Neuronal stem cell (in vitro differentiated cells): ENCODE measurements around the gene PLEKHA5. TPM values are rescaled to one million over a fixed set of nuclear protein-coding genes. Genes with fewer than 3 reads are reported as not detected.

Experiments
- DNase-seq: peaks from one replicate; pipeline ENCODE4 v3.0.0-alpha.2; 2013; ENCODE audit warnings: low spot score
- H2AFZ ChIP-seq: one replicate; pipeline ENCODE4 v1.6.1; 2013; ENCODE audit warnings: mild to moderate bottlenecking, low read length, inconsistent platforms
- H2AK5ac ChIP-seq: 2 replicates; pipeline ENCODE4 v1.6.1; 2013; ENCODE audit warnings: low read depth, mild to moderate bottlenecking, inconsistent platforms, low read length, moderate library complexity, mixed read lengths
- H2BK120ac ChIP-seq: 2 replicates; pipeline ENCODE4 v1.6.1; 2013; ENCODE audit warnings: low read depth, mild to moderate bottlenecking, inconsistent platforms, low read length, moderate library complexity, mixed read lengths
- H2BK12ac ChIP-seq: one replicate; pipeline ENCODE4 v1.6.1; 2013; ENCODE audit warnings: low read length, inconsistent platforms
- H2BK15ac ChIP-seq: 2 replicates; pipeline ENCODE4 v1.6.1; 2013; ENCODE audit warnings: mild to moderate bottlenecking, low read length, inconsistent platforms, mixed read lengths
- H2BK5ac ChIP-seq: one replicate; pipeline ENCODE4 v1.6.1; 2013; ENCODE audit warnings: inconsistent platforms, mild to moderate bottlenecking, low read length, moderate library complexity
- H3K14ac ChIP-seq: one replicate; pipeline ENCODE4 v1.6.1; 2013; ENCODE audit warnings: low read length, inconsistent platforms
- H3K18ac ChIP-seq: 2 replicates; pipeline ENCODE4 v1.6.1; 2013; ENCODE audit warnings: low read length, inconsistent platforms
- H3K23ac ChIP-seq: 2 replicates; pipeline ENCODE4 v1.6.1; 2013; ENCODE audit warnings: low read depth, mild to moderate bottlenecking, mixed read lengths, low read length, inconsistent platforms; ENCODE audit not compliant: poor library complexity
- H3K27ac ChIP-seq: replicated peaks from 3 replicates; pipeline ENCODE4 v1.5.1; 2013; ENCODE audit warnings: low read length, inconsistent platforms
- H3K27me3 ChIP-seq, 3 experiments: 2 replicates each; pipeline ENCODE4 v1.6.1; 2013; ENCODE audit warnings: low read length in 3 of 3, mild to moderate bottlenecking in 2 of 3, inconsistent platforms in 1 of 3, low read depth in 1 of 3, mixed read lengths in 1 of 3, moderate library complexity in 1 of 3; ENCODE audit not compliant: control insufficient read depth in 3 of 3, insufficient read depth in 3 of 3
- H3K36me3 ChIP-seq, 2 donors: replicated peaks in 1 of 2; 2 replicates each; pipeline ENCODE4 v1.6.1; 2013; ENCODE audit warnings: low read length in 2 of 2; ENCODE audit not compliant: control insufficient read depth in 2 of 2, insufficient read depth in 2 of 2
- H3K4ac ChIP-seq: 2 replicates; pipeline ENCODE4 v1.6.1; 2013; ENCODE audit warnings: inconsistent platforms, mild to moderate bottlenecking, low read length, moderate library complexity
- H3K4me1 ChIP-seq, 2 donors: 1 replicate in 1 of 2; 2 replicates in 1 of 2; pipeline ENCODE4 v1.6.1; 2013; ENCODE audit warnings: low read length in 2 of 2, low read depth in 1 of 2; ENCODE audit not compliant: control insufficient read depth in 2 of 2, insufficient read depth in 1 of 2
- H3K4me2 ChIP-seq: one replicate; pipeline ENCODE4 v1.6.1; 2013; ENCODE audit warnings: mild to moderate bottlenecking, low read length, inconsistent platforms; ENCODE audit not compliant: insufficient read depth, poor library complexity, severe bottlenecking
- H3K4me3 ChIP-seq, 2 donors: 2 replicates each; pipeline ENCODE4 v1.5.1; 2013; ENCODE audit warnings: low read length in 2 of 2, mild to moderate bottlenecking in 2 of 2, inconsistent platforms in 1 of 2, moderate library complexity in 1 of 2
- H3K79me1 ChIP-seq: one replicate; pipeline ENCODE4 v1.6.1; 2013; ENCODE audit warnings: low read depth, mild to moderate bottlenecking, inconsistent platforms, low read length, moderate library complexity
- H3K9ac ChIP-seq: one replicate; pipeline ENCODE4 v1.6.1; 2013; ENCODE audit warnings: mild to moderate bottlenecking, low read depth, low read length, inconsistent platforms; ENCODE audit not compliant: poor library complexity
- H3K9me3 ChIP-seq, 2 donors: replicated peaks in 1 of 2; 2 replicates each; pipeline versions ENCODE3 to v1.6.1; 2013; ENCODE audit warnings: low read length in 2 of 2, mild to moderate bottlenecking in 2 of 2, inconsistent platforms in 1 of 2, low read depth in 1 of 2, mixed read lengths in 1 of 2, moderate library complexity in 1 of 2; ENCODE audit not compliant: control insufficient read depth in 2 of 2, insufficient read depth in 1 of 2
- H4K8ac ChIP-seq: one replicate; pipeline ENCODE4 v1.6.1; 2013; ENCODE audit warnings: low read depth, mild to moderate bottlenecking, inconsistent platforms, low read length, moderate library complexity
- H4K91ac ChIP-seq: one replicate; pipeline ENCODE4 v1.6.1; 2013; ENCODE audit warnings: low read length, low read depth, mild to moderate bottlenecking, inconsistent platforms; ENCODE audit not compliant: poor library complexity
- WGBS, 2 donors: extraction: QIAGEN DNeasy Blood & Tissue Kit; methylation state at CpG; one replicate each; pipeline ENCODE4 v1.1.7; 2013; ENCODE audit warnings: missing lambda C conversion rate in 2 of 2, mixed read lengths in 1 of 2; ENCODE audit not compliant: insufficient read length in 2 of 2, insufficient replicate concordance in 1 of 2; ENCODE audit errors: extremely low coverage in 2 of 2; 5-methylcytosine and 5-hydroxymethylcytosine counted together
- polyA plus RNA-seq, 2 experiments: library from polyadenylated mRNA; stranded (reverse); fragments of 200-250 nt; gene quantifications; one replicate each; pipeline ENCODE4 v1.2.3, GENCODE V29; 2013

The PLEKHA5 gene, protein sequence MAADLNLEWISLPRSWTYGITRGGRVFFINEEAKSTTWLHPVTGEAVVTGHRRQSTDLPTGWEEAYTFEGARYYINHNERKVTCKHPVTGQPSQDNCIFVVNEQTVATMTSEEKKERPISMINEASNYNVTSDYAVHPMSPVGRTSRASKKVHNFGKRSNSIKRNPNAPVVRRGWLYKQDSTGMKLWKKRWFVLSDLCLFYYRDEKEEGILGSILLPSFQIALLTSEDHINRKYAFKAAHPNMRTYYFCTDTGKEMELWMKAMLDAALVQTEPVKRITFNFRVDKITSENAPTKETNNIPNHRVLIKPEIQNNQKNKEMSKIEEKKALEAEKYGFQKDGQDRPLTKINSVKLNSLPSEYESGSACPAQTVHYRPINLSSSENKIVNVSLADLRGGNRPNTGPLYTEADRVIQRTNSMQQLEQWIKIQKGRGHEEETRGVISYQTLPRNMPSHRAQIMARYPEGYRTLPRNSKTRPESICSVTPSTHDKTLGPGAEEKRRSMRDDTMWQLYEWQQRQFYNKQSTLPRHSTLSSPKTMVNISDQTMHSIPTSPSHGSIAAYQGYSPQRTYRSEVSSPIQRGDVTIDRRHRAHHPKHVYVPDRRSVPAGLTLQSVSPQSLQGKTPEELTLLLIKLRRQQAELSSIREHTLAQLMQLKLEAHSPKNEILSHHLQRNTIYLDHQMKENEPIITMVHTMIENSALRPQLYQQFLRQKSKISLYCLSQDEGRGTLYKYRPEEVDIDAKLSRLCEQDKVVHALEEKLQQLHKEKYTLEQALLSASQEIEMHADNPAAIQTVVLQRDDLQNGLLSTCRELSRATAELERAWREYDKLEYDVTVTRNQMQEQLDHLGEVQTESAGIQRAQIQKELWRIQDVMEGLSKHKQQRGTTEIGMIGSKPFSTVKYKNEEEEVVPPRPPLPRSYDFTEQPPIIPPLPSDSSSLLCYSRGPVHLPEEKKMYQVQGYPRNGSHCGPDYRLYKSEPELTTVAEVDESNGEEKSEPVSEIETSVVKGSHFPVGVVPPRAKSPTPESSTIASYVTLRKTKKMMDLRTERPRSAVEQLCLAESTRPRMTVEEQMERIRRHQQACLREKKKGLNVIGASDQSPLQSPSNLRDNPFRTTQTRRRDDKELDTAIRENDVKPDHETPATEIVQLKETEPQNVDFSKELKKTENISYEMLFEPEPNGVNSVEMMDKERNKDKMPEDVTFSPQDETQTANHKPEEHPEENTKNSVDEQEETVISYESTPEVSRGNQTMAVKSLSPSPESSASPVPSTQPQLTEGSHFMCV
- 38.1 TPM for polyA plus RNA-seq (2013, experiment 1 of 2)
- polyA plus RNA-seq (2013, experiment 2 of 2): 38.6 TPM

DNA sequence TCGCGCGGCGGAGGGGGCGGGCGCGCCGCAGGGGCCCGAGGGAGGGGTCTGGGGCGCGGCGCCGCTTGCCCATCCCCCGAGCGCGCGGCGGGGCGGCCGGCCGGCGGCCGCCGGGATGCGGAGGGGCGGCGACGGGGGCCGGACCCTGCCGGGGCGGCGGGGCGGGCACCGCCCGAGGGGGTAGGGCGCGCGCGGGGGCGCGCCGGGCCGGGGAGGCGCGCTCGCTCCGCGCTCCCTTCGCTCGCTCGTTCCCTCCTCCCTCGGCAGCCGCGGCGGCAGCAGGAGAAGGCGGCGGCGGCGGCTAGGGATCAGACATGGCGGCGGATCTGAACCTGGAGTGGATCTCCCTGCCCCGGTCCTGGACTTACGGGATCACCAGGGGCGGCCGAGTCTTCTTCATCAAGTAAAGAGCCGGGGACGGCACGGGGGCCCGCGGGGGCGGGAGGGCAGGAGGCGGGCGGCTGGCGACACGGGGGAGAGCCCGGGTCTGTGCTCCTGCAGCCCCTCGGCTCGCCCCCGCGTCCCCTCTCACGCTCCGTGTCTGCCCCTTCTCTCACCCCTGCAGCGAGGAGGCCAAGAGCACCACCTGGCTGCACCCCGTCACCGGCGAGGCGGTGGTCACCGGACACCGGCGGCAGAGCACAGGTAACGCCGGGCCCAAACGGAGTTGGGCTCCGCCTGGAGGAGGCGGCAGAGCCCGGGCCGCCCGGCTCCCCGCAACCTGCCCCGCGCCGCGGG lies at the start of gene PLEKHA5:
TSS of gene PLEKHA5 (plus strand) at position 248 of the 738 bp plus-strand sequence. CDS start at position 315, 67 bp downstream.
- peak within 1 kb of the TSS; percentile 76 for H3K4ac ChIP-seq
- no CpG with 5 or more reads among the region's 103 CpGs for WGBS, 2 donors
- peak within 1 kb of the TSS; percentile 91 to 93 for H3K4me3 ChIP-seq
- H2AFZ ChIP-seq: peak within 1 kb of the TSS; percentile 87
- H3K27me3 ChIP-seq: no peaks in the 10 kb centered on the region
- peak within 1 kb of the TSS; percentile 98 for H3K14ac ChIP-seq
- peak within 1 kb of the TSS; percentile 90 for H3K27ac ChIP-seq
- H4K91ac ChIP-seq: peak within 1 kb of the TSS; percentile 12
- H2AK5ac ChIP-seq: peak within 1 kb of the TSS; percentile 81
- peaks cover 0 to 19% of the 10 kb centered on the region in 2 donors for H3K36me3 ChIP-seq
- peak; percentile 71 for DNase-seq
- H2BK15ac ChIP-seq: peak within 1 kb of the TSS; percentile 67
- H2BK12ac ChIP-seq: peak within 1 kb of the TSS; percentile 86
- H3K4me2 ChIP-seq: peak within 1 kb of the TSS; percentile 89
- H3K4me1 ChIP-seq: peaks cover 0 to 11% of the 10 kb centered on the region in 2 donors
- H2BK120ac ChIP-seq: peak within 1 kb of the TSS; percentile 61
- H3K23ac ChIP-seq: peak within 1 kb of the TSS; percentile 96
- H4K8ac ChIP-seq: peak within 1 kb of the TSS; percentile 17
- peak within 1 kb of the TSS; percentile 98 for H3K9ac ChIP-seq
- peak within 1 kb of the TSS; percentile 97 for H3K18ac ChIP-seq
- H2BK5ac ChIP-seq: peak within 1 kb of the TSS; percentile 97
- H3K79me1 ChIP-seq: peaks cover 5% of the 10 kb centered on the region
- H3K9me3 ChIP-seq: peaks cover 0 to 20% of the 10 kb centered on the region in 2 donors

DNA sequence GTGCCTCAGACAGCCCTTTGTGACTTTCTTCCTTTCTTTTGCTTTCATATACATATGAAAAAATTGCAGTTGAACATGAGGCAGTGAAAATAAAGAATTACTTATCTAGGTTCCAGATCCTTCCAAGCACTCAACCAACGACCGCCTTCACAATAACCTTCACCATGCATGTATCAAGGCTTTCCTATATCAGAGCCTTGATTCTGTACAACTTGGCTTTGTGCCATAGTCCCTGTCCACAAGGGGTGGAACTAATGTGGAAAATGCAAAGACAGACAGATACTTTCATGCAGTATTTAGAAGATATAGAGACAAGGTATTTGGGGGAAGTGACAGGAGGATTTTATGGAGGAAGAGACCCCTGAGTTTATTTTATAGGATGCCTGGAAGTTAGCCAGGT lies 48.6 kb upstream of the PLEKHA5 start:
- WGBS, 2 donors: no CpG with 5 or more reads among the region's 2 CpGs
- Histone ChIP-seq H3K4ac (no peak overlapping the region), H3K79me1 (no peaks in the 10 kb centered on the region), H2BK12ac (no peak overlapping the region), H3K14ac (no peak overlapping the region), H3K27me3 (no peaks in the 10 kb centered on the region), H2BK15ac (no peak overlapping the region), H4K91ac (no peak overlapping the region), H4K8ac (no peak overlapping the region), H3K18ac (no peak overlapping the region), H2BK120ac (no peak overlapping the region), H2BK5ac (no peak overlapping the region), H3K23ac (no peak overlapping the region), H2AK5ac (no peak overlapping the region), H3K36me3 (no peaks in the 10 kb centered on the region), H3K4me3 (no peak overlapping the region), H3K9me3 (peaks cover 0 to 2% of the 10 kb centered on the region in 2 donors), H3K4me2 (no peak overlapping the region), H2AFZ (no peak overlapping the region), H3K9ac (no peak overlapping the region), H3K4me1 (no peaks in the 10 kb centered on the region), H3K27ac (no peak overlapping the region)
- DNase-seq: no peak

DNA sequence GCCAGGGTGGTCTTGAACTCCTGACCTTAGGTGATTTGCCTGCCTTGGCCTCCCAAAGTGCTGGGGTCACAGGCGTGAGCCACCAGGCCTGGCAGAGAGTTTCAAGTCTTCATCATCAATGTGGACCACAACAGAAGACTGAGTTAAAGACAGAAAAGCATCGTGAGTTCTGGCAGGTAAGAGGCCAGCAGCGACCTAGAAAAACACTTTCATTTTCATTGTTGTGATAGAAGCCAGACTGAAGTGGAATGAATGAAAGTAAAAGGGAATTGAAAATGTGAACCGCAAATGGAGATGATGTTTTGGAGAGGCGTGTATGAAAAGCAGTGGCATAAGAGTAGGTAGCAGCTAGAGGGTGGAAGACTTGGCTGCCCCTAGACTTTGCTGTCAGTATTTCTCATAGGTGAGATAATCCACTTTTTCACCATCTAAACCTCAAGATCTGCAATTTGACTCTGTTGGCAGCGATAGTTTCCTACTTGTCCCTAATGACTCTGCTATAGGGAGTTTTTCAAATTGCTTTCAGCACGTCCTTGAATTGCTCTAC lies 47.1 kb upstream of the PLEKHA5 start:
- no peak overlapping the region for H3K4me2 ChIP-seq
- H2BK120ac ChIP-seq: no peak overlapping the region
- no peak overlapping the region for H3K4ac ChIP-seq
- no peak overlapping the region for H4K91ac ChIP-seq
- no peak overlapping the region for H3K18ac ChIP-seq
- H2AK5ac ChIP-seq: no peak overlapping the region
- H2BK15ac ChIP-seq: no peak overlapping the region
- no peak for DNase-seq
- no peak overlapping the region for H3K4me3 ChIP-seq
- H3K79me1 ChIP-seq: no peaks in the 10 kb centered on the region
- H3K4me1 ChIP-seq: no peaks in the 10 kb centered on the region
- H4K8ac ChIP-seq: no peak overlapping the region
- H3K9ac ChIP-seq: no peak overlapping the region
- no peaks in the 10 kb centered on the region for H3K36me3 ChIP-seq
- H2AFZ ChIP-seq: no peak overlapping the region
- 100% methylated on average over 1 to 2 of the region's 7 CpGs for WGBS, 2 donors
- no peak overlapping the region for H2BK5ac ChIP-seq
- H3K27ac ChIP-seq: no peak overlapping the region
- H3K23ac ChIP-seq: no peak overlapping the region
- no peak overlapping the region for H2BK12ac ChIP-seq
- H3K9me3 ChIP-seq: peaks cover 0 to 2% of the 10 kb centered on the region in 2 donors
- no peak overlapping the region for H3K14ac ChIP-seq
- no peaks in the 10 kb centered on the region for H3K27me3 ChIP-seq
